Panc1 (cell line): ENCODE data around the gene LMAN2L. TPM values are rescaled to one million over a fixed set of nuclear protein-coding genes. Genes with fewer than 3 reads are reported as not detected.

ENCODE experiments used
- ATAC-seq: fragments of 200-7000 bp; cut with Tn5 transposase; 2 replicates; pipeline ENCODE4 v1.9.1; 2020; ENCODE audit warnings: mild to moderate bottlenecking, moderate library complexity
- BruUV-seq: library from RNA; stranded (reverse); fragments of 400-500 nt; replicated peaks from 2 replicates; lab custom pipeline; 2021; lab: Mats Ljungman, UMichigan
- CTCF ChIA-PET: fragments of 300-600 bp; sonication (Branson Sonifier 250); formaldehyde crosslinking; loops from one replicate; lab custom pipeline; 2022; ENCODE audit warnings: antibody characterized with exemption; lab: Charles Lee
- POLR2A ChIA-PET: fragments of 300-600 bp; sonication (Branson Sonifier 250); formaldehyde crosslinking; loops from one replicate; lab custom pipeline; 2022; ENCODE audit warnings: antibody characterized with exemption; lab: Charles Lee
- DNase-seq: peaks from one replicate; pipeline ENCODE4 v3.0.0-alpha.2; 2010; ENCODE audit warnings: low read depth, low spot score
- H3K27ac ChIP-seq: 2 replicates; pipeline ENCODE4 v1.5.1; 2011; ENCODE audit warnings: mild to moderate bottlenecking, low read length, inconsistent platforms
- H3K27me3 ChIP-seq: fragments of 200-500 bp; sonication (Bioruptor generic); 2 replicates; pipeline ENCODE4 v1.6.0; 2014; ENCODE audit warnings: low read length, inconsistent platforms; ENCODE audit not compliant: control insufficient read depth, insufficient read depth
- H3K36me3 ChIP-seq: fragments of 200-500 bp; sonication (Bioruptor generic); 2 replicates; pipeline ENCODE4 v1.5.1; 2014; ENCODE audit warnings: inconsistent platforms, mild to moderate bottlenecking, low read length, moderate library complexity; ENCODE audit not compliant: control insufficient read depth, insufficient read depth
- H3K4me1 ChIP-seq: 2 replicates; pipeline ENCODE4 v1.5.1; 2011; ENCODE audit warnings: inconsistent platforms, mild to moderate bottlenecking, low read length, moderate library complexity; ENCODE audit not compliant: control insufficient read depth, insufficient read depth
- H3K4me3 ChIP-seq, 2 experiments: 2 replicates each; pipeline ENCODE4 v1.5.1; 2011 to 2012; ENCODE audit warnings: low read depth in 2 of 2, low read length in 2 of 2, mild to moderate bottlenecking in 2 of 2, inconsistent platforms in 1 of 2, moderate library complexity in 1 of 2
- H3K9me3 ChIP-seq: fragments of 200-500 bp; sonication (Bioruptor generic); 2 replicates; pipeline ENCODE4 v1.5.1; 2014; ENCODE audit warnings: low read depth, mild to moderate bottlenecking, inconsistent platforms, low read length, moderate library complexity; ENCODE audit not compliant: control insufficient read depth, insufficient read depth
- POLR2AphosphoS5 ChIP-seq: IDR thresholded peaks from 2 replicates; pipeline ENCODE4 v1.6.1; 2012; ENCODE audit warnings: mild to moderate bottlenecking, low read depth, low read length, moderate library complexity
- REST ChIP-seq, 2 experiments: IDR thresholded peaks; 2 replicates each; pipeline ENCODE4 v1.6.1; 2011 to 2012; ENCODE audit warnings: low read depth in 2 of 2, control low read depth in 1 of 2, low read length in 1 of 2, mild to moderate bottlenecking in 1 of 2, moderate library complexity in 1 of 2; ENCODE audit not compliant: insufficient read depth in 1 of 2
- SIN3A ChIP-seq: IDR thresholded peaks from 2 replicates; pipeline ENCODE4 v1.6.1; 2012; ENCODE audit warnings: low read depth, mild to moderate bottlenecking, low read length, moderate library complexity, borderline replicate concordance; ENCODE audit not compliant: insufficient read depth
- TCF7L2 ChIP-seq: IDR thresholded peaks from 2 replicates; pipeline ENCODE4 v1.6.1; 2011; ENCODE audit warnings: mild to moderate bottlenecking, low read depth, low read length, inconsistent platforms
- in situ Hi-C: cut with HindIII; loops from 2 replicates; pipeline ENCODE4 v1.10.0; 2016; ENCODE audit warnings: low sequenced_read_pairs, low pct_unique_long_range_greater_than_20kb
- intact Hi-C: fragments of 100-400 bp; cut with micrococcal nuclease; formaldehyde crosslinking; loops from one replicate; pipeline ENCODE4 v1.10.0; 2022; ENCODE audit not compliant: unreplicated experiment
- total RNA-seq: library from RNA; stranded (reverse); gene quantifications from one replicate; pipeline ENCODE4 v1.2.1, GENCODE V29; 2021; ENCODE audit not compliant: unreplicated experiment
- TF ChIP-seq, protein P1 (sequence below): fragments of 450-650 bp; IDR thresholded peaks from 2 replicates; pipeline ENCODE4 v1.5.1; 2017; ENCODE audit warnings: mild to moderate bottlenecking

LMAN2L gene
- total RNA-seq, 1 experiment from 2014 or later, result 31.5 TPM

GRCh38 chr2:96771796-96772618 is 32.1 kb upstream of the LMAN2L start:
- BruUV-seq, result no TSS peak
- no peak overlapping the region for H3K27ac ChIP-seq
- TF ChIP-seq, protein P1, sequence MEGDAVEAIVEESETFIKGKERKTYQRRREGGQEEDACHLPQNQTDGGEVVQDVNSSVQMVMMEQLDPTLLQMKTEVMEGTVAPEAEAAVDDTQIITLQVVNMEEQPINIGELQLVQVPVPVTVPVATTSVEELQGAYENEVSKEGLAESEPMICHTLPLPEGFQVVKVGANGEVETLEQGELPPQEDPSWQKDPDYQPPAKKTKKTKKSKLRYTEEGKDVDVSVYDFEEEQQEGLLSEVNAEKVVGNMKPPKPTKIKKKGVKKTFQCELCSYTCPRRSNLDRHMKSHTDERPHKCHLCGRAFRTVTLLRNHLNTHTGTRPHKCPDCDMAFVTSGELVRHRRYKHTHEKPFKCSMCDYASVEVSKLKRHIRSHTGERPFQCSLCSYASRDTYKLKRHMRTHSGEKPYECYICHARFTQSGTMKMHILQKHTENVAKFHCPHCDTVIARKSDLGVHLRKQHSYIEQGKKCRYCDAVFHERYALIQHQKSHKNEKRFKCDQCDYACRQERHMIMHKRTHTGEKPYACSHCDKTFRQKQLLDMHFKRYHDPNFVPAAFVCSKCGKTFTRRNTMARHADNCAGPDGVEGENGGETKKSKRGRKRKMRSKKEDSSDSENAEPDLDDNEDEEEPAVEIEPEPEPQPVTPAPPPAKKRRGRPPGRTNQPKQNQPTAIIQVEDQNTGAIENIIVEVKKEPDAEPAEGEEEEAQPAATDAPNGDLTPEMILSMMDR, result no peak
- no peak for TF ChIP-seq SIN3A
- no peak for TF ChIP-seq POLR2AphosphoS5
- TF ChIP-seq TCF7L2, result no peak
- TF ChIP-seq REST (IDR thresholded peaks at IDR 0.05; ENCODE audit: insufficient read depth in 1 of 2, low read depth in 2 of 2, low read length in 1 of 2), result no peak
- DNase-seq (no peak), ATAC-seq (peak; percentile 63)
- H3K27me3 ChIP-seq, result no peaks in the 10 kb centered on the region
- H3K36me3 ChIP-seq, result no peaks in the 10 kb centered on the region
- POLR2A ChIA-PET, result no interaction called here
- H3K4me3 ChIP-seq, result no peak overlapping the region
- CTCF ChIA-PET, result interaction anchor here (0.7 kb wide), 1 partner anchor 14 kb away, joined by 3 read pairs; no protein-coding TSS in a partner anchor
- no peaks in the 10 kb centered on the region for H3K9me3 ChIP-seq
- peaks cover 32% of the 10 kb centered on the region for H3K4me1 ChIP-seq
- in situ Hi-C loops, result no loop called here
- intact Hi-C loops, result no loop called here

DNA sequence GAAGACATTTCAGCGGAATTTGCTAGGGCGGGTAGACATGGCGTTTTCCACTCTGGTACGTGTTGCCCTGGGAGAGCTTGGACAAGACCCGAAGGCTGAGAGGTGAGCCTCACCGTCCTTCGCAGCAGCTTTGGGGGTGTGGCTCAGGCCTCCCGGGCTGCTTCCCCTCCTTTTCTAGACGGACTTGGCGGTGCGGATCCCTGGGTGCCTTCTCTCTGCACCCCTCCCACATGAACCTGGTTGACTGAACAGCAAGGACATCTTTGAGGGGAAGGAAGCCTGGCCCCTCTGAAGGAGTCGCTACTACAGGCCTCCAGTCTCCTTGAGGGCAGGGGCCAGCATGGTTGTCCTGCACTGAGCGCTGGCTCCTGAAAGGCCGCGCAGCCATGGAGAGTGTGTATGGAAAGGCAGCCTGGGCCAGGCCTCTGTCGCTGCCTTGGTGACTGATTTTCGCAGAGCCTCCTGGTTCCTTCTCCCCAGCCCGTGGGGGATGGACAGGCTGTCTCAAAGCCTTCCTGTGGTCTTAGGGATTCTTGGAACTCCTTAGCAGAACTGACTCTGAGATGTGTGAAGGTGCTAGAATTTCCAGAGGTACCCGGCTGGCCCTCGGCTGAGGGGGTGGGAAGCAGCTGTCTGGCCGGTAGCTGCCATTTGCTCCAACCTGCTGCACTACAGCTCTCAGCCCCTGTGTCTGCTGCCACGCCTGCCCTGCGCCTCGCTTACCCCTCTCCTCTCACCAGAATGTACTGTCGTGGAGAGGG is 30.8 kb upstream of the LMAN2L start:
- DNase-seq, result no peak
- Histone ChIP-seq H3K9me3 (no peaks in the 10 kb centered on the region), H3K4me3 (no peak overlapping the region), H3K4me1 (peaks cover 37% of the 10 kb centered on the region), H3K27ac (0 out of 2 replicates have a peak overlapping the region, but pooled peaks have one; percentile 15), H3K27me3 (no peaks in the 10 kb centered on the region), H3K36me3 (no peaks in the 10 kb centered on the region)
- intact Hi-C loops (no loop called here), in situ Hi-C loops (no loop called here)
- CTCF ChIA-PET, result no interaction called here
- TF ChIP-seq, protein P1, result no peak
- TF ChIP-seq TCF7L2 (no peak), REST (IDR thresholded peaks at IDR 0.05; ENCODE audit: insufficient read depth in 1 of 2, low read depth in 2 of 2, low read length in 1 of 2) (no peak), POLR2AphosphoS5 (no peak), SIN3A (no peak)
- POLR2A ChIA-PET, result no interaction called here
- ATAC-seq, result no peak
- no TSS peak for BruUV-seq
